ENCODE data around the gene BCL2A1. TPM values are rescaled to one million over a fixed set of nuclear protein-coding genes. Genes with fewer than 3 reads are reported as not detected.
"Not testable (repeated sequence)": the region's sequence is repeated elsewhere in the genome, so short reads cannot be mapped to it uniquely, and the experiment has no call there.

Gene BCL2A1
- total RNA-seq: 10 to 100 TPM in 1 of 4 donors, not detected in 3; 16.2 TPM

DNA sequence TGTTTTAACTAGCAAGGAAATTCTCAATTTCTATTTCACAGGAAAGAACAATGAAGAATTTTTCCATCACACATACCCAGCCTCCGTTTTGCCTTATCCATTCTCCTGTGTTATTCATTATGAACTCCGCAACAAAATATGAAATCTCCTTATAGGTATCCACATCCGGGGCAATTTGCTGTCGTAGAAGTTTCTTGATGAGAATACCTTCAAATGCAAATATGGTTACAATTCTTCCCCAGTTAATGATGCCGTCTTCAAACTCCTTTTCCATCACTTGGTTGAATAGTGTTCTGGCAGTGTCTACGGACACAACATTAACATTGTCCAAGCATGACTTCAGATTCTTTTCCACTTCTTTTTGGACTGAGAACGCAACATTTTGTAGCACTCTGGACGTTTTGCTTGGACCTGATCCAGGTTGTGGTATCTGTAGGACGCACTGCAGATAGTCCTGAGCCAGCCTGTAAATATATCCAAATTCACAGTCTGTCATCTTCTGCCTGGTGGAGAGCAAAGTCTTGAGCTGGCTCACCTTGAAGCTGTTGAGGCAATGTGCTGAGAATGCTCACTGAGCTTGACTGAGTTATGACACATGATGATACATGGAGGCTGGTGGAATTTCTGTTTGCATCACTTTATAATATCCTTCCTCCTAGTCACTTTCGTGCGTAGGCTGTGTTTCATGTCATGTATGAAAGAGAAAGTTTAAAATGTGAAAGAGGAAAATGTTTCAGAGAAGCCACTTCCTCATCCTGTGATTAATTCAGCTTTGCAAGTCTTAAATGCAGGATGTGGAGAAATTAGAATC, at the start of gene BCL2A1:
BCL2A1 (minus strand) TSS at position 573 of the 811 bp plus-strand sequence; CDS start at position 496, 77 bp downstream.
- Histone ChIP-seq H3K27me3 (no peaks in the 10 kb centered on the region), H3K27ac (replicated peaks in 1 of 4) (no peak within 1 kb of the TSS), H3K4me1 (peaks cover 0 to 10% (median 0%) of the 10 kb centered on the region in 4 donors), H3K36me3 (no peaks in the 10 kb centered on the region), H3K9me3 (no peaks in the 10 kb centered on the region), H3K4me3 (peak within 1 kb of the TSS in 1 of 4 donors; percentile 17)
- DNase-seq (ENCODE audit: extremely low spot score): no peak
- intact Hi-C loops (cut with DNase I): no loop called here
- 31% methylated on average over 11 of the region's 11 CpGs for whole genome bisulfite sequencing
- TF ChIP-seq, protein P1, sequence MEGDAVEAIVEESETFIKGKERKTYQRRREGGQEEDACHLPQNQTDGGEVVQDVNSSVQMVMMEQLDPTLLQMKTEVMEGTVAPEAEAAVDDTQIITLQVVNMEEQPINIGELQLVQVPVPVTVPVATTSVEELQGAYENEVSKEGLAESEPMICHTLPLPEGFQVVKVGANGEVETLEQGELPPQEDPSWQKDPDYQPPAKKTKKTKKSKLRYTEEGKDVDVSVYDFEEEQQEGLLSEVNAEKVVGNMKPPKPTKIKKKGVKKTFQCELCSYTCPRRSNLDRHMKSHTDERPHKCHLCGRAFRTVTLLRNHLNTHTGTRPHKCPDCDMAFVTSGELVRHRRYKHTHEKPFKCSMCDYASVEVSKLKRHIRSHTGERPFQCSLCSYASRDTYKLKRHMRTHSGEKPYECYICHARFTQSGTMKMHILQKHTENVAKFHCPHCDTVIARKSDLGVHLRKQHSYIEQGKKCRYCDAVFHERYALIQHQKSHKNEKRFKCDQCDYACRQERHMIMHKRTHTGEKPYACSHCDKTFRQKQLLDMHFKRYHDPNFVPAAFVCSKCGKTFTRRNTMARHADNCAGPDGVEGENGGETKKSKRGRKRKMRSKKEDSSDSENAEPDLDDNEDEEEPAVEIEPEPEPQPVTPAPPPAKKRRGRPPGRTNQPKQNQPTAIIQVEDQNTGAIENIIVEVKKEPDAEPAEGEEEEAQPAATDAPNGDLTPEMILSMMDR (IDR thresholded peaks at IDR 0.05): no peak
- peak in 1 of 2 donors; percentile 39 for TF ChIP-seq POLR2AphosphoS5 (IDR thresholded peaks at IDR 0.05)

DNA sequence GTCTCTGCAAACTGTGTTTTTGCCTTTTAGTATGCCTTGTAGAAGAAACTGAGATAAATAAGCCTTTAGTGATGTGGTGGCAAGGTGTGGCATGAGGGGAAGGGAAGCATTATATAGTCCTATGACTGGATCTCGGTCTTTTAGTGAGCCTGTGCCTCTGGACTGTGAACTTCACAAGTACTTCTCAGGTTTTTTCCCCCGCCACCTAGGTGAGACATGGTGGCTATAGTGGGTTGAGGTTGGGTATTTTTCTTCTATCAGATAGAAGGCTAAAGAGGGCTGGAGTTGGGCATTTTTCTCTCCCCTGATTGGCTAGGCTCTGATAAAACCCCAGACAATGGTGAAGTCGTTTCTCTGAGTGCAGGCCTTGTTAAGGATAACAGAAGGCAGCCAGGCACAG, 49.7 kb upstream of the BCL2A1 start:
- Histone ChIP-seq H3K9me3 (no peaks in the 10 kb centered on the region), H3K36me3 (no peaks in the 10 kb centered on the region), H3K27me3 (peaks cover 0 to 5% (median 0%) of the 10 kb centered on the region in 4 donors), H3K27ac (replicated peaks in 1 of 4) (no peak overlapping the region), H3K4me1 (no peaks in the 10 kb centered on the region), H3K4me3 (no peak overlapping the region)
- intact Hi-C loops (cut with DNase I): no loop called here
- TF ChIP-seq POLR2A (IDR thresholded peaks at IDR 0.05; ENCODE audit: low read depth) (no peak), EP300 (IDR thresholded peaks at IDR 0.05) (no peak), POLR2AphosphoS5 (IDR thresholded peaks at IDR 0.05) (no peak)
- TF ChIP-seq, protein P1 (IDR thresholded peaks at IDR 0.05): no peak
- DNase-seq (ENCODE audit: extremely low spot score): no peak
- 94% methylated on average over 3 of the region's 3 CpGs for WGBS

DNA sequence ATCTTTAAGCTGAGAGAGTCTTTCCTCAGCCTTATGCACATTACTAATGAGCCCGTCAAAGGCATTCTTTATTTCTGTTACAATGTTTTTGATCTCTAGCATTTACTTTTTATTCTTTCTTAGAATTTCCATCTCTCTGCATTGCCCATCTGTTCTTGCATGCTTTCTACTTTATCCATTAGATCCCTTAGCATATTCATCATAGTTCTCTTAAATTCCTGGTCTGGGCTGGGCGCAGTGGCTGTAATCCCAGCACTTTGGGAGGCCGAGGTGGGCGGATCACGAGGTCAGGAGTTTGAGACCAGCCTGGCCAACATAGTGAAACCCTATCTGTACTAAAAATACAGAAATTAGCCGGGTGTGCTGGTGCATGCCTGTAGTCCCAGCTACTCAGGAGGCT, 49.2 kb upstream of the BCL2A1 start:
- H3K4me3 ChIP-seq; H3K27me3 ChIP-seq; intact Hi-C loops (cut with DNase I); H3K36me3 ChIP-seq; DNase-seq (ENCODE audit: extremely low spot score); H3K4me1 ChIP-seq; H3K27ac ChIP-seq (replicated peaks in 1 of 4); H3K9me3 ChIP-seq: not testable (repeated sequence)
- 91% methylated on average over 6 of the region's 6 CpGs for WGBS

DNA sequence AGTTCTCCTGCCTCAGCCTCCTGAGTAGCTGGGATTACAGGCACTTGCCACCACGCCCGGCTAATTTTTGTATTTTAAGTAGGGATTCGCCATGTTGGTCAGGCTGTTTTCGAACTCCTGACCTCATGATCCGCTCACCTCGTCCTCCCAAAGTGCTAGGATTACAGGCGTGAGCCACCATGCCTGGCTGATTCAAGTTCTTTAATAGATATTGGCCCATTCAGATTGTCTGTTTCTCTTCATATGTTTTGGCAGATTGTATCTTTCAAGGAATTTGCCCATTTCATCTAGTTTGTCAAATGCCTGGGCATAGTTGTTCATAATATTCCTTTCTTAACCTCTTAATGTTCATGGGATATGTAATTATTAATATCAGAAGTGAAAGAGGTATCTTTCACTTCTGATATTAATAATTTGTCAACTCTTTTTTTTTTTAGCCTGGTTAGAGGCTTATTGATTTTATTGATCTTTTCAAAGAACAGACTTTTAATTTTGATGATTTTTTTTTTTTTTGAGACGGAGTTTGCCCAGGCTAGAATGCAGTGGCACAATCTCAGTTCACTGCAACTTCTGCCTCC, 48.3 kb upstream of the BCL2A1 start:
- H3K4me1 ChIP-seq: no peaks in the 10 kb centered on the region
- peaks cover 0 to 5% (median 0%) of the 10 kb centered on the region in 4 donors for H3K27me3 ChIP-seq
- no peak for DNase-seq (ENCODE audit: extremely low spot score)
- H3K4me3 ChIP-seq: no peak overlapping the region
- no peak overlapping the region for H3K27ac ChIP-seq (replicated peaks in 1 of 4)
- no peaks in the 10 kb centered on the region for H3K9me3 ChIP-seq
- H3K36me3 ChIP-seq: no peaks in the 10 kb centered on the region
- WGBS: 95% methylated on average over 8 of the region's 8 CpGs
- TF ChIP-seq EP300 (IDR thresholded peaks at IDR 0.05) (no peak), POLR2AphosphoS5 (IDR thresholded peaks at IDR 0.05) (no peak), POLR2A (IDR thresholded peaks at IDR 0.05; ENCODE audit: low read depth) (no peak)
- TF ChIP-seq, protein P1 (IDR thresholded peaks at IDR 0.05): no peak
- intact Hi-C loops (cut with DNase I): no loop called here

DNA sequence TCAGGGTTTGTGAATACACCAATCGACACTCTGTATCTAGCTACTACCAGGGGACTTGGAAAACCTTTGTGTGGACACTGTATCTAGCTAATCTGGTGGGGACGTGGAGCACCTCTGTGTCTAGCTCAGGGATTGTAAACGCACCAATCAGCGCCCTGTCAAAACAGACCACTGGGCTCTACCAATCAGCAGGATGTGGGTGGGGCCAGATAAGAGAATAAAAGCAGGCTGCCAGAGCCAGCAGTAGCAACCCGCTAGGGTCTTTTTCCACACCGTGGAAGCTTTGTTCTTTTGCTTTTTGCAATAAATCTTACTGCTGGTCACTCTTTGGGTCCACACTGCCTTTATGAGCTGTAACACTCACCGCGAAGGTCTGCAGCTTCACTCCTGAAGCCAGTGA, 46.1 kb upstream of the BCL2A1 start:
- H3K27ac ChIP-seq (replicated peaks in 1 of 4); H3K27me3 ChIP-seq; intact Hi-C loops (cut with DNase I); H3K9me3 ChIP-seq; H3K4me1 ChIP-seq; DNase-seq (ENCODE audit: extremely low spot score); H3K36me3 ChIP-seq; H3K4me3 ChIP-seq: not testable (repeated sequence)
- WGBS: 88% methylated on average over 8 of the region's 8 CpGs

DNA sequence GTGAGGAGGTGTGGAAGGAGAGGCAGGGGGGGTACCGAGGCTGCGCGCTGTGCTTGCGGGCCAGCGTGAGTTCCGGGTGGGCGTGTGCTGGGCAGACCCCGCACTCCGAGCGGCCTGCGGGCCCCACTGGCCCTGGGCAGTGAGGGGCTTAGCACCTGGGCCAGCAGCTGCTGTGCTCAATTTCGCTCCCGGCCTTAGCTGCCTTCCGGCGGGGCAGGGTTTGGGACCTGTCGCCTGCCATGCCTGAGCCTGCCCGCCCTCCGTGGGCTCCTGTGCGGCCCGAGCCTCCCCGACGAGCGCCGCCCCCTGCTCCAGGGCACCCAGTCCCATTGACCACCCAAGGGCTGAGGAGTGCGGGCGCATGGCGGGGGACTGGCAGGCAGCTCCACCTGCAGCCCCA, 45.5 kb upstream of the BCL2A1 start:
- H3K4me1 ChIP-seq; DNase-seq (ENCODE audit: extremely low spot score); intact Hi-C loops (cut with DNase I); H3K36me3 ChIP-seq; H3K27ac ChIP-seq (replicated peaks in 1 of 4); H3K4me3 ChIP-seq; H3K9me3 ChIP-seq; H3K27me3 ChIP-seq: not testable (repeated sequence)
- 96% methylated on average over 16 of the region's 27 CpGs for WGBS
